CD14-positive monocyte (primary cell): Measurements from ENCODE around the gene PLOD2. TPM values are rescaled to one million over a fixed set of nuclear protein-coding genes. Genes with fewer than 3 reads are reported as not detected.

ENCODE experiments used
- DNase-seq, 3 donors: peaks; one replicate each; pipeline ENCODE4 v3.0.0-alpha.2; 2011 to 2022
- H2AFZ ChIP-seq: 2 replicates; pipeline ENCODE4 v1.6.0; 2012; ENCODE audit warnings: mild to moderate bottlenecking, low read depth, low read length, inconsistent platforms; ENCODE audit not compliant: insufficient read depth, poor library complexity, severe bottlenecking
- H3K27ac ChIP-seq, 2 donors: 1 replicate in 1 of 2; 2 replicates in 1 of 2; pipeline ENCODE4 v1.5.1; 2012 to 2013; ENCODE audit warnings: low read length in 2 of 2, control low read depth in 1 of 2, inconsistent platforms in 1 of 2, low read depth in 1 of 2, mild to moderate bottlenecking in 1 of 2
- H3K27me3 ChIP-seq, 2 donors: one replicate each; pipeline versions ENCODE4 v1.6.0 to v1.6.1; 2011 to 2013; ENCODE audit warnings: low read length in 2 of 2; ENCODE audit not compliant: control insufficient read depth in 2 of 2, insufficient read depth in 2 of 2
- H3K36me3 ChIP-seq, 2 donors: replicated peaks in 1 of 2; 1 replicate in 1 of 2; 2 replicates in 1 of 2; pipeline versions ENCODE4 v1.5.1 to v1.6.1; 2012 to 2013; ENCODE audit warnings: low read length in 2 of 2, control low read depth in 1 of 2, inconsistent platforms in 1 of 2, mild to moderate bottlenecking in 1 of 2; ENCODE audit not compliant: insufficient read depth in 2 of 2, control insufficient read depth in 1 of 2
- H3K4me1 ChIP-seq, 2 donors: 1 replicate in 1 of 2; 2 replicates in 1 of 2; pipeline versions ENCODE4 v1.5.1 to v1.6.1; 2012 to 2013; ENCODE audit warnings: low read length in 2 of 2, control low read depth in 1 of 2, inconsistent platforms in 1 of 2, mild to moderate bottlenecking in 1 of 2, moderate library complexity in 1 of 2; ENCODE audit not compliant: insufficient read depth in 2 of 2, control insufficient read depth in 1 of 2
- H3K4me2 ChIP-seq: replicated peaks from 2 replicates; pipeline ENCODE3; 2012; ENCODE audit warnings: low read length, moderate library complexity, mild to moderate bottlenecking; ENCODE audit not compliant: poor library complexity, severe bottlenecking; ENCODE audit errors: extremely low read depth
- H3K4me3 ChIP-seq, 3 experiments: fragments of 200-600 bp in 1 of 3; sonication (generic) in 1 of 3; replicated peaks in 1 of 3; 1 replicate in 2 of 3; 2 replicates in 1 of 3; pipeline ENCODE4 v1.5.1; 2011 to 2013; ENCODE audit warnings: low read length in 3 of 3, mild to moderate bottlenecking in 3 of 3, control low read depth in 2 of 3, low read depth in 2 of 3, inconsistent platforms in 1 of 3, moderate library complexity in 1 of 3
- H3K79me2 ChIP-seq: 2 replicates; pipeline ENCODE4 v1.6.0; 2012; ENCODE audit warnings: mild to moderate bottlenecking, control low read depth, inconsistent platforms, low read length, moderate library complexity; ENCODE audit not compliant: insufficient read depth
- H3K9ac ChIP-seq: 2 replicates; pipeline ENCODE4 v1.6.0; 2017; ENCODE audit warnings: low read length, mild to moderate bottlenecking; ENCODE audit not compliant: insufficient read depth, poor library complexity, severe bottlenecking
- H3K9me3 ChIP-seq, 2 donors: replicated peaks in 1 of 2; 1 replicate in 1 of 2; 2 replicates in 1 of 2; pipeline versions ENCODE4 v1.5.1 to v1.6.1; 2012 to 2013; ENCODE audit warnings: low read length in 2 of 2, control low read depth in 1 of 2; ENCODE audit not compliant: control insufficient read depth in 1 of 2, insufficient read depth in 1 of 2
- H4K20me1 ChIP-seq: 2 replicates; pipeline ENCODE4 v1.6.0; 2012; ENCODE audit warnings: mild to moderate bottlenecking, low read length, control low read depth, moderate library complexity; ENCODE audit not compliant: insufficient read depth
- H3K27ac Mint-ChIP-seq, 7 donors: one replicate each; pipeline ENCODE4 v1.8.0; 2020; ENCODE audit warnings: mild to moderate bottlenecking in 7 of 7, mixed read lengths in 7 of 7, moderate library complexity in 6 of 7, inconsistent platforms in 2 of 7
- H3K27me3 Mint-ChIP-seq, 3 donors: one replicate each; pipeline ENCODE4 v1.8.0; 2021 to 2022; ENCODE audit warnings: low read depth in 3 of 3, mild to moderate bottlenecking in 3 of 3, mixed read lengths in 3 of 3, moderate library complexity in 3 of 3, inconsistent platforms in 1 of 3
- H3K36me3 Mint-ChIP-seq, 2 donors: one replicate each; pipeline ENCODE4 v1.8.0; 2020; ENCODE audit warnings: mixed read lengths in 2 of 2, inconsistent platforms in 1 of 2, mild to moderate bottlenecking in 1 of 2
- H3K4me1 Mint-ChIP-seq: one replicate; pipeline ENCODE4 v1.8.0; 2020; ENCODE audit warnings: mild to moderate bottlenecking, mixed read lengths
- H3K4me3 Mint-ChIP-seq, 2 donors: one replicate each; pipeline ENCODE4 v1.8.0; 2020; ENCODE audit warnings: mild to moderate bottlenecking in 2 of 2, mixed read lengths in 2 of 2, moderate library complexity in 1 of 2
- H3K9me3 Mint-ChIP-seq, 7 donors: one replicate each; pipeline ENCODE4 v1.8.0; 2020 to 2022; ENCODE audit warnings: mixed read lengths in 7 of 7, mild to moderate bottlenecking in 6 of 7, moderate library complexity in 6 of 7, inconsistent platforms in 2 of 7
- CTCF ChIP-seq: fragments of 200-600 bp; IDR thresholded peaks from one replicate; pipeline ENCODE4 v1.8.0; 2022; ENCODE audit warnings: antibody characterized with exemption, mild to moderate bottlenecking
- WGBS: methylation state at CpG from one replicate; pipeline ENCODE4 v1.1.5; 2013; ENCODE audit warnings: missing lambda C conversion rate; ENCODE audit not compliant: insufficient coverage; 5-methylcytosine and 5-hydroxymethylcytosine counted together
- intact Hi-C, 2 donors: fragments of 100-400 bp; cut with micrococcal nuclease; formaldehyde crosslinking; loops; one replicate each; pipeline versions ENCODE4 v1.15.0 to v1.15.1; 2023
- polyA plus RNA-seq, 3 donors: library from polyadenylated mRNA; depleted of rRNA in 1 of 3; unstranded in 2 of 3; stranded (reverse) in 1 of 3; fragments of 300-500 nt in 2 of 3; fragments of >200 nt in 1 of 3; fragmentation: Illumina TruSeq in 2 of 3; gene quantifications; 1 replicate in 2 of 3; 2 replicates in 1 of 3; pipeline ENCODE4 v1.2.3, GENCODE V29; 2012 to 2021

PLOD2 gene
- polyA plus RNA-seq, 3 donors: not detected

GRCh38 chr3:146085678-146086077 lies 75.3 kb downstream of the PLOD2 start:
- Histone ChIP-seq H3K27ac (no peak overlapping the region), H3K27me3 (no peaks in the 10 kb centered on the region), H3K9ac (no peak overlapping the region), H3K79me2 (no peaks in the 10 kb centered on the region), H3K4me3 (no peak overlapping the region), H4K20me1 (no peaks in the 10 kb centered on the region), H3K4me2 (no peak overlapping the region), H3K36me3 (no peaks in the 10 kb centered on the region), H2AFZ (no peak overlapping the region), H3K4me1 (no peaks in the 10 kb centered on the region), H3K9me3 (no peaks in the 10 kb centered on the region)
- no peaks in the 10 kb centered on the region for H3K27me3 Mint-ChIP-seq
- TF ChIP-seq CTCF: no peak
- intact Hi-C loops: no loop called here
- DNase-seq: no peak
- H3K27ac Mint-ChIP-seq: no peak overlapping the region
- no peaks in the 10 kb centered on the region for H3K4me1 Mint-ChIP-seq
- H3K9me3 Mint-ChIP-seq: peaks cover 0 to 3% (median 0%) of the 10 kb centered on the region in 7 donors
- H3K36me3 Mint-ChIP-seq: no peaks in the 10 kb centered on the region
- no CpG with 5 or more reads among the region's 2 CpGs for WGBS
- H3K4me3 Mint-ChIP-seq: no peak overlapping the region

DNA sequence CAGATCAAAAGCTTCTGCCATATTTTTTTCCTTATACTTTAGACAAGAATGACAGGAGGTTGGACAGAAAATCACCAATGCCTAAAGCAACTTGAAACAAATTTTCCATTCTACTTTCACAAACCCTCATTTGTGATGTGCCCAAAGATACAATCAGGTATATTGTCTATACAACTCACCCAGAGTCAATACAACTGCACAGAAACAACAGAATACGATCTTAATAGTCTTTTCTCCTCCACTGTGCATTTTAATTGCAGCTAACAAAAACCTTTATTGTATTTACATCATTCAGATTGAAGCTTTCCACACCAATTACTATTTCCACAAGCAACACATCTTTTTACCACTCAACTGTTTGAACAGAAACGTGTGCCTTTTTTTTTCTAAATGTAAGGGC lies 80.4 kb downstream of the PLOD2 start:
- no peak for DNase-seq
- H3K36me3 ChIP-seq: no peaks in the 10 kb centered on the region
- no peak overlapping the region for H3K9ac ChIP-seq
- no peaks in the 10 kb centered on the region for H3K9me3 ChIP-seq
- WGBS: 90% methylated on average over 1 of the region's 2 CpGs
- H3K27me3 ChIP-seq: no peaks in the 10 kb centered on the region
- H3K4me3 ChIP-seq: no peak overlapping the region
- no peak overlapping the region for H3K27ac ChIP-seq
- intact Hi-C loops: no loop called here
- Mint-ChIP-seq H3K36me3 (no peaks in the 10 kb centered on the region), H3K4me1 (no peaks in the 10 kb centered on the region), H3K27me3 (no peaks in the 10 kb centered on the region), H3K27ac (no peak overlapping the region), H3K4me3 (no peak overlapping the region), H3K9me3 (peaks cover 0 to 3% (median 0%) of the 10 kb centered on the region in 7 donors)
- no peaks in the 10 kb centered on the region for H4K20me1 ChIP-seq
- H3K79me2 ChIP-seq: no peaks in the 10 kb centered on the region
- H3K4me1 ChIP-seq: no peaks in the 10 kb centered on the region
- no peak overlapping the region for H3K4me2 ChIP-seq
- TF ChIP-seq CTCF: no peak
- no peak overlapping the region for H2AFZ ChIP-seq
